ENCODE measurements around the gene STIM1. TPM values are rescaled to one million over a fixed set of nuclear protein-coding genes. Genes with fewer than 3 reads are reported as not detected.

The STIM1 gene
- total RNA-seq, 3 donors from 2014 or later (not counting 1 experiment from before 2014, with no cell fraction given): 171 to 187 (median 175) TPM

GRCh38 chr11:3855808-3856491 is 486 bp downstream of the STIM1 start:
- Histone ChIP-seq H3K4me3 (ENCODE audit: low read length) (peak overlapping the region; percentile 86), H3K27ac (ENCODE audit: low read length) (peak overlapping the region; percentile 68), H3K9me3 (ENCODE audit: control insufficient read depth, insufficient read depth, low read length) (no peaks in the 10 kb centered on the region), H3K36me3 (ENCODE audit: control insufficient read depth, insufficient read depth, low read length) (no peaks in the 10 kb centered on the region), H3K4me1 (ENCODE audit: control insufficient read depth, insufficient read depth, low read length) (peaks cover 55% of the 10 kb centered on the region), H3K27me3 (ENCODE audit: control insufficient read depth, insufficient read depth, low read length) (no peaks in the 10 kb centered on the region)
- Mint-ChIP-seq H3K4me1 (peaks cover 74 to 77% of the 10 kb centered on the region in 2 donors), H3K4me3 (peak overlapping the region; percentile 96), H3K9me3 (no peaks in the 10 kb centered on the region), H3K27ac (peak overlapping the region; percentile 83 to 100), H3K27me3 (ENCODE audit: low read depth in 2 of 2) (no peaks in the 10 kb centered on the region), H3K36me3 (no peaks in the 10 kb centered on the region)
- ATAC-seq (peak; percentile 22 to 36 (median 26)), DNase-seq (peak; percentile 56 to 62)
- WGBS (ENCODE audit: insufficient coverage): under 1% methylated on average over 40 of the region's 40 CpGs
- no peak for TF ChIP-seq CTCF (IDR thresholded peaks at IDR 0.05)
- intact Hi-C loops (cut with micrococcal nuclease): loop anchor here (1.0 to 5.0 kb wide), 5 partner anchors 10 to 136 kb away; no protein-coding TSS in a partner anchor

DNA sequence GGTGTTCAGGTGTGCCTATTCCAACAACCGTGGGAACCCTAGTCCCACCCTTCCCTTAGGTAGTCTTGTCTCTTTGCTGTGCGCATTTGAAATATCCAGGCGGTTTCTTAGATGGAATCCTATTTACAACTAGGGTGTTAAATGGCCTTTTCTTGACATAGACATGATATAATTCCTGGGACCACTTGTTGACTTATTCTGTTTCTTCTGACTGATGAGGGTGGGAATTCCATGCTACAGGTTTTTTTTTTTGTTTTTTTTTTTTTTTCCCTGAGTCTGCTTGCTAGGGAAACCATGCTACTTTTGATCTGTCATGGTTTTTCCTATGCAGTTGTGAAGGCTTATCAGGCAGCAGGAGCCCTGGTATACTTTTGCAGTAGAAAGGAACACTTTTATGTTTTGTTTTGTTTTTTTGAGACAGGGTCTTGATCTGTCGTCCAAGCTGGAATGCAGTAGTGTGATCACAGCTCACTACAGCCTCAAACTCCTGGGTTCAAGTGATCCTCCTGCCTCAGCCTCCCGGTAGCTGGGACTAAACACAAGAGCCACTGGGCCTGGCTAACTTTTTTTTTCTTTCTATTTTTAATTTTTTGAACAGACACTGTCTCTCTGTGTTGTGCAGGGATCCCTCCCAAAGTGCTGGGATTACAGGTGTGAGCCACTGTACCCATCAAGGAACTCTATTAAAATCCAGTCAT is 1.5 kb downstream of the STIM1 start:
- Histone ChIP-seq H3K36me3 (ENCODE audit: control insufficient read depth, insufficient read depth, low read length) (no peaks in the 10 kb centered on the region), H3K4me3 (ENCODE audit: low read length) (peak overlapping the region; percentile 86), H3K27ac (ENCODE audit: low read length) (peak overlapping the region; percentile 68), H3K9me3 (ENCODE audit: control insufficient read depth, insufficient read depth, low read length) (no peaks in the 10 kb centered on the region), H3K27me3 (ENCODE audit: control insufficient read depth, insufficient read depth, low read length) (no peaks in the 10 kb centered on the region), H3K4me1 (ENCODE audit: control insufficient read depth, insufficient read depth, low read length) (peaks cover 65% of the 10 kb centered on the region)
- Mint-ChIP-seq H3K4me3 (peak overlapping the region; percentile 96), H3K27me3 (ENCODE audit: low read depth in 2 of 2) (no peaks in the 10 kb centered on the region), H3K4me1 (peaks cover 84 to 87% of the 10 kb centered on the region in 2 donors), H3K27ac (peak overlapping the region; percentile 83 to 100), H3K9me3 (no peaks in the 10 kb centered on the region), H3K36me3 (no peaks in the 10 kb centered on the region)
- DNase-seq (no peak), ATAC-seq (no peak)
- WGBS (ENCODE audit: insufficient coverage): 43% methylated on average over 5 of the region's 5 CpGs
- no peak for TF ChIP-seq CTCF (IDR thresholded peaks at IDR 0.05)
- intact Hi-C loops (cut with micrococcal nuclease): loop anchor here (5.0 kb wide), 2 partner anchors 35 to 135 kb away; no protein-coding TSS in a partner anchor

- H3K36me3 Mint-ChIP-seq: no peaks in the 10 kb centered on the region
- peak overlapping the region; percentile 83 to 100 for H3K27ac Mint-ChIP-seq
- H3K9me3 ChIP-seq (ENCODE audit: control insufficient read depth, insufficient read depth, low read length): no peaks in the 10 kb centered on the region
- peaks cover 85 to 92% of the 10 kb centered on the region in 2 donors for H3K4me1 Mint-ChIP-seq
- intact Hi-C loops (cut with micrococcal nuclease): loop anchor here (5.0 kb wide), 2 partner anchors 35 to 135 kb away; no protein-coding TSS in a partner anchor
- H3K27me3 Mint-ChIP-seq (ENCODE audit: low read depth in 2 of 2): no peaks in the 10 kb centered on the region
- no peak for DNase-seq
- no peaks in the 10 kb centered on the region for H3K27me3 ChIP-seq (ENCODE audit: control insufficient read depth, insufficient read depth, low read length)
- H3K4me3 Mint-ChIP-seq: peak overlapping the region; percentile 96
- TF ChIP-seq CTCF (IDR thresholded peaks at IDR 0.05): no peak
- no peaks in the 10 kb centered on the region for H3K9me3 Mint-ChIP-seq
- ATAC-seq: no peak
- peak overlapping the region; percentile 13 for H3K27ac ChIP-seq (ENCODE audit: low read length)
- no peaks in the 10 kb centered on the region for H3K36me3 ChIP-seq (ENCODE audit: control insufficient read depth, insufficient read depth, low read length)
- peaks cover 65% of the 10 kb centered on the region for H3K4me1 ChIP-seq (ENCODE audit: control insufficient read depth, insufficient read depth, low read length)
- peak overlapping the region; percentile 86 for H3K4me3 ChIP-seq (ENCODE audit: low read length)
Measured at GRCh38 chr11:3857628-3858027, 2.2 kb downstream of the STIM1 start.
